NT2/D1 (cell line): ENCODE measurements around the gene L3MBTL4.

Experiments
- DNase-seq: peaks from one replicate; pipeline ENCODE4 v3.0.0-alpha.2; 2011; ENCODE audit warnings: low read depth, low spot score
- H3K27me3 ChIP-seq: 2 replicates; pipeline ENCODE4 v1.6.0; 2011; ENCODE audit warnings: mild to moderate bottlenecking; ENCODE audit not compliant: insufficient read length, insufficient read depth
- H3K36me3 ChIP-seq: 2 replicates; pipeline ENCODE4 v1.6.1; 2011; ENCODE audit warnings: mild to moderate bottlenecking, low read length, mixed read lengths; ENCODE audit not compliant: insufficient read depth, insufficient read length
- H3K4me1 ChIP-seq: 2 replicates; pipeline ENCODE4 v1.5.1; 2011; ENCODE audit not compliant: insufficient read depth, insufficient read length
- H3K4me3 ChIP-seq: 2 replicates; pipeline ENCODE4 v1.5.1; 2011; ENCODE audit warnings: low read depth; ENCODE audit not compliant: insufficient read length
- H3K9ac ChIP-seq: 2 replicates; pipeline ENCODE4 v1.6.0; 2011; ENCODE audit warnings: low read depth; ENCODE audit not compliant: insufficient read length
- H3K9me3 ChIP-seq: 2 replicates; pipeline ENCODE4 v1.5.1; 2011; ENCODE audit warnings: mild to moderate bottlenecking, low read length; ENCODE audit not compliant: insufficient read depth
- SUZ12 ChIP-seq: IDR thresholded peaks from 2 replicates; pipeline ENCODE4 v1.6.1; 2011; ENCODE audit not compliant: insufficient read length, insufficient read depth; ENCODE audit errors: extremely low read depth
- YY1 ChIP-seq: IDR thresholded peaks from 2 replicates; pipeline ENCODE4 v1.6.1; 2011; ENCODE audit not compliant: insufficient read length, insufficient read depth
- ZNF274 ChIP-seq: IDR thresholded peaks from 2 replicates; pipeline ENCODE4 v1.6.1; 2011; ENCODE audit warnings: mild to moderate bottlenecking, low read depth, low read length

Gene L3MBTL4

GRCh38 chr18:5977022-5977421, 437.7 kb downstream of the L3MBTL4 start:
- H3K27me3 ChIP-seq, result no peaks in the 10 kb centered on the region
- H3K4me3 ChIP-seq, result no peak overlapping the region
- no peaks in the 10 kb centered on the region for H3K9me3 ChIP-seq
- H3K4me1 ChIP-seq, result peaks cover 10% of the 10 kb centered on the region
- TF ChIP-seq YY1 (no peak), ZNF274 (no peak), SUZ12 (no peak)
- H3K9ac ChIP-seq, result no peak overlapping the region
- no peak for DNase-seq
- H3K36me3 ChIP-seq, result no peaks in the 10 kb centered on the region

- Histone ChIP-seq H3K4me3 (no peak overlapping the region), H3K36me3 (no peaks in the 10 kb centered on the region), H3K9ac (no peak overlapping the region), H3K9me3 (no peaks in the 10 kb centered on the region), H3K4me1 (peaks cover 10% of the 10 kb centered on the region), H3K27me3 (no peaks in the 10 kb centered on the region)
- TF ChIP-seq ZNF274 (no peak), YY1 (no peak), SUZ12 (no peak)
- no peak for DNase-seq
Measured at GRCh38 chr18:5975111-5976002, 439.4 kb downstream of the L3MBTL4 start.

GRCh38 chr18:5974696-5975095, 440.0 kb downstream of the L3MBTL4 start:
- H3K9ac ChIP-seq, result no peak overlapping the region

DNA sequence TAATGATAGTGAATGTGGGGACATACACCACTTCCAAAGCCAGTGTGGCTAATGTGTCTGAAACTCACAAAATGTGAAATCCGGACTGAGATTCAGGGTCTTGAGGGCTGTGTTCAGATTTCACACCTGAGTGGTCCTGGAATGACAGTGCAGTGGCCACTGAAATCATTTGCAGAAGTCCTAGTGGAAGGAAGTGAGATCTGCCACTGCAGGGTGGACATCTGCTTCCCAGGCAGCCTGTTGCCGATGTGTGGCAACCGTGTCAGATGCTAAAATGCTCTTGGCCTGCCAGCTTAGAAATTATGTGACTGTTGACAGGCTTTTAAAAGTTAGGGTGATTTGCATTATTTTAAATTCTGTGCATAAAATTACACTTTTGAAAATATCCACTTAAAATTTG, 441.6 kb downstream of the L3MBTL4 start:
- no peak overlapping the region for H3K9ac ChIP-seq
- H3K4me3 ChIP-seq, result no peak overlapping the region
- TF ChIP-seq YY1 (no peak), ZNF274 (no peak)
- H3K36me3 ChIP-seq, result no peaks in the 10 kb centered on the region
- peaks cover 6% of the 10 kb centered on the region for H3K4me1 ChIP-seq
- no peaks in the 10 kb centered on the region for H3K9me3 ChIP-seq
- no peak for DNase-seq
- no peaks in the 10 kb centered on the region for H3K27me3 ChIP-seq

More at GRCh38 chr18:5974696-5975095, 440.0 kb downstream of the L3MBTL4 start:
- Histone ChIP-seq H3K36me3 (no peaks in the 10 kb centered on the region), H3K9me3 (no peaks in the 10 kb centered on the region), H3K27me3 (no peaks in the 10 kb centered on the region), H3K4me3 (no peak overlapping the region), H3K4me1 (peaks cover 7% of the 10 kb centered on the region)
- no peak for TF ChIP-seq YY1
- no peak for TF ChIP-seq SUZ12
- no peak for TF ChIP-seq ZNF274
- DNase-seq, result no peak

GRCh38 chr18:5972298-5972697, 442.4 kb downstream of the L3MBTL4 start:
- TF ChIP-seq SUZ12, result no peak
- TF ChIP-seq YY1, result no peak
- no peak for TF ChIP-seq ZNF274
- Histone ChIP-seq H3K9ac (no peak overlapping the region), H3K9me3 (no peaks in the 10 kb centered on the region), H3K27me3 (no peaks in the 10 kb centered on the region), H3K4me3 (no peak overlapping the region), H3K36me3 (no peaks in the 10 kb centered on the region), H3K4me1 (peaks cover 5% of the 10 kb centered on the region)
- DNase-seq, result no peak

DNA sequence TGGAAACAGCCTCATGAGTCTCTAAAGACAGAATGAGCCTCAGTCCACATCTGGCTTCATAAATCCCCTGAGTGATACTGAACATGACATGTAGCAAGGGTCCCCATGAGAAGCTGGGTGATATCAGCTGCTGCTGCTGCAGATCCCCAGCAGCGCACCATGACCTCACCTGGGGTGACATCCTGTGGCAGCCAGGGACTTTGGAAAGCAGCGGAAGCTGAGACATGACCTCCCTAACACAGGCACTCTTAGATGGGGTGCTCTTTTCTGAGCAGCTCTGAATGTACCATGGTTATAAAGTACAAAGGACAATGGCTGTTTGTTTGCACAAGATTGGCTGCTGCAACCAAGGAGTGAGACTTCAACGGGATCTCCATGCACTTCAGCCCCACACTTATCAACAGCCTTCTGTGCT, 444.7 kb downstream of the L3MBTL4 start:
- Histone ChIP-seq H3K4me3 (no peak overlapping the region), H3K4me1 (peaks cover 2% of the 10 kb centered on the region)
- no peak for DNase-seq

GRCh38 chr18:5969355-5969988, 445.2 kb downstream of the L3MBTL4 start:
- H3K4me3 ChIP-seq, result no peak overlapping the region
- no peak for TF ChIP-seq SUZ12
- no peak for TF ChIP-seq YY1
- TF ChIP-seq ZNF274, result no peak
- H3K9me3 ChIP-seq, result no peaks in the 10 kb centered on the region
- DNase-seq, result no peak
- H3K36me3 ChIP-seq, result no peaks in the 10 kb centered on the region
- peaks cover 2% of the 10 kb centered on the region for H3K4me1 ChIP-seq
- H3K27me3 ChIP-seq, result no peaks in the 10 kb centered on the region
- no peak overlapping the region for H3K9ac ChIP-seq

More for the DNA sequence above, 444.7 kb downstream of the L3MBTL4 start:
- Histone ChIP-seq H3K27me3 (no peaks in the 10 kb centered on the region), H3K9me3 (no peaks in the 10 kb centered on the region), H3K36me3 (no peaks in the 10 kb centered on the region), H3K9ac (no peak overlapping the region)
- TF ChIP-seq YY1 (no peak), ZNF274 (no peak), SUZ12 (no peak)
